ENCODE data around the gene KIF6.

Gene KIF6

GRCh38 chr6:39594285-39594684, 130.9 kb downstream of the KIF6 start:
- no peak for DNase-seq (ENCODE audit: low spot score)

GRCh38 chr6:39593646-39594045, 131.6 kb downstream of the KIF6 start:
- no peak for DNase-seq (ENCODE audit: low spot score)

GRCh38 chr6:39590871-39591393, 134.3 kb downstream of the KIF6 start:
- DNase-seq (ENCODE audit: low spot score), result no peak

- DNase-seq (ENCODE audit: low spot score), result no peak
Measured at GRCh38 chr6:39587080-39587479, 138.1 kb downstream of the KIF6 start.

GRCh38 chr6:39585641-39586040, 139.6 kb downstream of the KIF6 start:
- no peak for DNase-seq (ENCODE audit: low spot score)

GRCh38 chr6:39577446-39578165, 147.6 kb downstream of the KIF6 start:
- no peak for DNase-seq (ENCODE audit: low spot score)

GRCh38 chr6:39576556-39577303, 148.5 kb downstream of the KIF6 start:
- no peak for DNase-seq (ENCODE audit: low spot score)

- DNase-seq (ENCODE audit: low spot score), result no peak
Measured at GRCh38 chr6:39574991-39575390, 150.2 kb downstream of the KIF6 start.

- DNase-seq (ENCODE audit: low spot score), result no peak
Measured at GRCh38 chr6:39573541-39573940, 151.7 kb downstream of the KIF6 start.

- no peak for DNase-seq (ENCODE audit: low spot score)
Measured at GRCh38 chr6:39572661-39573340, 152.4 kb downstream of the KIF6 start.

GRCh38 chr6:39568896-39569295, 156.3 kb downstream of the KIF6 start:
- DNase-seq (ENCODE audit: low spot score), result no peak

- DNase-seq (ENCODE audit: low spot score), result no peak
Measured at GRCh38 chr6:39567091-39567490, 158.1 kb downstream of the KIF6 start.

GRCh38 chr6:39566456-39566855, 158.8 kb downstream of the KIF6 start:
- DNase-seq (ENCODE audit: low spot score), result no peak

- no peak for DNase-seq (ENCODE audit: low spot score)
Measured at GRCh38 chr6:39565956-39566355, 159.3 kb downstream of the KIF6 start.

GRCh38 chr6:39563566-39564311, 161.5 kb downstream of the KIF6 start:
- DNase-seq (ENCODE audit: low spot score), result no peak

- DNase-seq (ENCODE audit: low spot score), result no peak
Measured at GRCh38 chr6:39561536-39562266, 163.5 kb downstream of the KIF6 start.

- no peak for DNase-seq (ENCODE audit: low spot score)
Measured at GRCh38 chr6:39560915-39561314, 164.3 kb downstream of the KIF6 start.

- DNase-seq (ENCODE audit: low spot score), result no peak
Measured at GRCh38 chr6:39558591-39559190, 166.5 kb downstream of the KIF6 start.

GRCh38 chr6:39558079-39558478, 167.1 kb downstream of the KIF6 start:
- DNase-seq (ENCODE audit: low spot score), result no peak

- DNase-seq (ENCODE audit: low spot score), result no peak
Measured at GRCh38 chr6:39555136-39555535, 170.1 kb downstream of the KIF6 start.

All from CD4-positive, alpha-beta T cell treated with Interleukin-2 at 100 ng/mL for 4 hours (primary cell).